Uterus (tissue), 4 donors: ENCODE results near the gene TMEM53. TPM values are rescaled to one million over a fixed set of nuclear protein-coding genes. Genes with fewer than 3 reads are reported as not detected.

Experiments
- DNase-seq, 2 donors: peaks; one replicate each; pipeline ENCODE4 v3.0.0-alpha.2; 2019 to 2020
- H3K27ac ChIP-seq, 2 donors: fragments of 200-600 bp; sonication (generic); 1 replicate in 1 of 2; 2 replicates in 1 of 2; pipeline ENCODE4 v1.5.1; 2016 to 2018
- H3K27me3 ChIP-seq, 2 donors: fragments of 200-600 bp; sonication (generic); one replicate each; pipeline ENCODE4 v1.5.1; 2018 to 2019; ENCODE audit warnings: control low read depth in 1 of 2
- H3K36me3 ChIP-seq, 2 donors: fragments of 200-600 bp; sonication (generic); one replicate each; pipeline ENCODE4 v1.5.1; 2019; ENCODE audit warnings: control low read depth in 1 of 2
- H3K4me1 ChIP-seq, 2 donors: fragments of 200-600 bp; sonication (generic); one replicate each; pipeline ENCODE4 v1.5.1; 2018 to 2019; ENCODE audit warnings: control low read depth in 1 of 2
- H3K4me3 ChIP-seq, 2 donors: fragments of 200-600 bp; sonication (generic); 1 replicate in 1 of 2; 2 replicates in 1 of 2; pipeline ENCODE4 v1.5.1; 2018 to 2019; ENCODE audit warnings: mild to moderate bottlenecking in 1 of 2
- H3K9me3 ChIP-seq, 2 donors: fragments of 200-600 bp; sonication (generic); one replicate each; pipeline ENCODE4 v1.5.1; 2019; ENCODE audit warnings: control low read depth in 1 of 2
- POLR2A ChIP-seq, 2 donors: fragments of 450-650 bp; IDR thresholded peaks; one replicate each; pipeline ENCODE4 v1.6.1; 2016; ENCODE audit warnings: antibody characterized with exemption in 2 of 2, mild to moderate bottlenecking in 1 of 2, moderate library complexity in 1 of 2
- intact Hi-C: fragments of 100-400 bp; cut with DNase I; formaldehyde crosslinking; loops from one replicate; pipeline ENCODE4 v1.15.1; 2023; ENCODE audit warnings: low total_unique reads
- total RNA-seq, 4 donors: library from RNA; depleted of rRNA in 3 of 4; stranded (reverse); fragments of >200 nt in 3 of 4; gene quantifications; one replicate each; pipeline versions ENCODE4 v1.1.0 to v1.2.4, GENCODE V29; 2014 to 2023
- TF ChIP-seq, protein P1 (sequence below), 4 experiments: fragments of 200-600 bp in 2 of 4; fragments of 450-650 bp in 2 of 4; sonication (generic) in 2 of 4; IDR thresholded peaks; one replicate each; pipeline ENCODE4 v1.5.1; 2016 to 2019; ENCODE audit warnings: antibody characterized with exemption in 4 of 4, mild to moderate bottlenecking in 2 of 4, moderate library complexity in 1 of 4
- donor health status: DM: yes; HTN: yes; CAD: no.

Gene TMEM53
- total RNA-seq, 4 donors from 2014 or later: 1.5 to 5.4 (median 3.8) TPM; not detected in 1

GRCh38 chr1:44628962-44629756 is 45.1 kb downstream of the TMEM53 start:
- H3K4me3 ChIP-seq: no peak overlapping the region
- intact Hi-C loops: no loop called here
- TF ChIP-seq, protein P1, sequence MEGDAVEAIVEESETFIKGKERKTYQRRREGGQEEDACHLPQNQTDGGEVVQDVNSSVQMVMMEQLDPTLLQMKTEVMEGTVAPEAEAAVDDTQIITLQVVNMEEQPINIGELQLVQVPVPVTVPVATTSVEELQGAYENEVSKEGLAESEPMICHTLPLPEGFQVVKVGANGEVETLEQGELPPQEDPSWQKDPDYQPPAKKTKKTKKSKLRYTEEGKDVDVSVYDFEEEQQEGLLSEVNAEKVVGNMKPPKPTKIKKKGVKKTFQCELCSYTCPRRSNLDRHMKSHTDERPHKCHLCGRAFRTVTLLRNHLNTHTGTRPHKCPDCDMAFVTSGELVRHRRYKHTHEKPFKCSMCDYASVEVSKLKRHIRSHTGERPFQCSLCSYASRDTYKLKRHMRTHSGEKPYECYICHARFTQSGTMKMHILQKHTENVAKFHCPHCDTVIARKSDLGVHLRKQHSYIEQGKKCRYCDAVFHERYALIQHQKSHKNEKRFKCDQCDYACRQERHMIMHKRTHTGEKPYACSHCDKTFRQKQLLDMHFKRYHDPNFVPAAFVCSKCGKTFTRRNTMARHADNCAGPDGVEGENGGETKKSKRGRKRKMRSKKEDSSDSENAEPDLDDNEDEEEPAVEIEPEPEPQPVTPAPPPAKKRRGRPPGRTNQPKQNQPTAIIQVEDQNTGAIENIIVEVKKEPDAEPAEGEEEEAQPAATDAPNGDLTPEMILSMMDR (IDR thresholded peaks at IDR 0.05): no peak
- no peak for TF ChIP-seq POLR2A (IDR thresholded peaks at IDR 0.05)

GRCh38 chr1:44625348-44625747 is 48.9 kb downstream of the TMEM53 start:
- Histone ChIP-seq H3K9me3 (no peaks in the 10 kb centered on the region), H3K36me3 (no peaks in the 10 kb centered on the region), H3K4me3 (no peak overlapping the region), H3K27me3 (no peaks in the 10 kb centered on the region), H3K27ac (peak overlapping the region in 1 of 2 donors; percentile 25), H3K4me1 (no peaks in the 10 kb centered on the region)
- intact Hi-C loops: no loop called here
- no peak for DNase-seq
- TF ChIP-seq POLR2A (IDR thresholded peaks at IDR 0.05): no peak
- TF ChIP-seq, protein P1 (IDR thresholded peaks at IDR 0.05): no peak

More at GRCh38 chr1:44628962-44629756, 45.1 kb downstream of the TMEM53 start:
- no peaks in the 10 kb centered on the region for H3K36me3 ChIP-seq
- no peaks in the 10 kb centered on the region for H3K9me3 ChIP-seq
- H3K4me1 ChIP-seq: peaks cover 0 to 4% of the 10 kb centered on the region in 2 donors
- H3K27me3 ChIP-seq: no peaks in the 10 kb centered on the region
- no peak overlapping the region for H3K27ac ChIP-seq
- DNase-seq: no peak

DNA sequence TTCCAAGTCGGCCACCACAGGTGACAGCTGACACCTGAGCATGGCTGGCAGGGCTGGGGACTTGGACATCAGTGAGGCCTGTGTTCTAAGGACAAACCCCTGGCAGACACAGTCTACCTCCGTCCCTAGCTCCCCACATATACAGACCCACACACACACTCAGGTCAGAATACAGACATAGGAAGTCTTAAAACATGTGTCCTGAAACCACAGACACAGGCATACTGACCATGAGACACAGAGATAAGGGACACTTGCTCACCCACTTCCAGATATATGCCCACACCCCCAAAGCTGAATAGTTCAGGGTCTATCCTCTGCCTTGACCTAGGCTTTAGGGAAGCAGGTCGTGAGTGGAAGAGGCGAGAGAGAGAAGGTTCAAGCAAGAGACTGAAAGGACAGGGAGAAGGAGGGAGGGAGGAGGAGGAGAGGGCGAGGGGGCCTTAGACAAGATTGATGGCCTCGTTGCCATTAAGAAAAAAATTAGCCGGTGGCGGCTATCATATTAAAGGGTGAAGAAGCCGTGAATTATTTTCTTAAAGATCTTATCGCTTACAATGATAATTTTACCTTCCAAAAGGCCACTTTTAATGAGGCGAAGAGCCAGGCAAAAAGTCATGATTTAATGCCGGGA is 49.9 kb downstream of the TMEM53 start:
- no peaks in the 10 kb centered on the region for H3K27me3 ChIP-seq
- no peaks in the 10 kb centered on the region for H3K36me3 ChIP-seq
- intact Hi-C loops: no loop called here
- TF ChIP-seq, protein P1 (IDR thresholded peaks at IDR 0.05): no peak
- TF ChIP-seq POLR2A (IDR thresholded peaks at IDR 0.05): no peak
- no peak overlapping the region for H3K4me3 ChIP-seq
- no peaks in the 10 kb centered on the region for H3K9me3 ChIP-seq
- H3K27ac ChIP-seq: peak overlapping the region in 1 of 2 donors; percentile 17
- no peaks in the 10 kb centered on the region for H3K4me1 ChIP-seq
- DNase-seq: no peak

GRCh38 chr1:44621841-44622286 is 52.4 kb downstream of the TMEM53 start:
- Histone ChIP-seq H3K4me3 (no peak overlapping the region), H3K27me3 (no peaks in the 10 kb centered on the region), H3K27ac (no peak overlapping the region), H3K4me1 (no peaks in the 10 kb centered on the region), H3K36me3 (no peaks in the 10 kb centered on the region), H3K9me3 (no peaks in the 10 kb centered on the region)
- intact Hi-C loops: no loop called here
- no peak for TF ChIP-seq POLR2A (IDR thresholded peaks at IDR 0.05)
- TF ChIP-seq, protein P1 (IDR thresholded peaks at IDR 0.05): no peak
- DNase-seq: no peak

- H3K4me1 ChIP-seq: no peaks in the 10 kb centered on the region
- H3K4me3 ChIP-seq: no peak overlapping the region
- DNase-seq: no peak
- no peaks in the 10 kb centered on the region for H3K27me3 ChIP-seq
- H3K36me3 ChIP-seq: no peaks in the 10 kb centered on the region
- TF ChIP-seq, protein P1 (IDR thresholded peaks at IDR 0.05): no peak
- no peak for TF ChIP-seq POLR2A (IDR thresholded peaks at IDR 0.05)
- intact Hi-C loops: no loop called here
- peak overlapping the region; percentile 69 to 71 for H3K27ac ChIP-seq
- H3K9me3 ChIP-seq: no peaks in the 10 kb centered on the region
Measured at GRCh38 chr1:44620072-44620471, 54.2 kb downstream of the TMEM53 start.
